GM12872 (cell line): ENCODE measurements around the gene MAFG.

Experiments
- TF ChIP-seq, protein P1 (sequence below): IDR thresholded peaks from 3 replicates; pipeline ENCODE4 v1.5.1; 2011; ENCODE audit warnings: low read depth, mild to moderate bottlenecking, low read length, moderate library complexity; ENCODE audit not compliant: insufficient read depth

Gene MAFG

DNA sequence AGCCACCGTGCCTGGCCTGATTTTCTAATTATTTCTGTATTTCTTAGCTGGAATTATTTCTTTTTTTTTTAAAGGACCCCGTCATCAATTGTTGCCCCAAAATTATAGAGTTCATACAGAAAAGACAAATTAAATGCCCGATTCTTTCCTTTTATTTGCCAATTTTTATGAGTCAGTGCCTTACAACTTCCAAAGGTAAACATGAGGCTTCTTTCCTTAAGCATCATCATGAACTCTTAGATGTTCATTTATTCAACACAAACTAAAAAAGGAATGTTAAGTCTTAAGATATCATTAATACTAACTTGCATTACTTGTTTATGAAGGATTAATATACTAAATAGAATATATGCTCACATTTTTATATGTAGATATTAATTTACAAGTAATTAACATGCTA, 49.2 kb downstream of the MAFG start:
- TF ChIP-seq, protein P1, sequence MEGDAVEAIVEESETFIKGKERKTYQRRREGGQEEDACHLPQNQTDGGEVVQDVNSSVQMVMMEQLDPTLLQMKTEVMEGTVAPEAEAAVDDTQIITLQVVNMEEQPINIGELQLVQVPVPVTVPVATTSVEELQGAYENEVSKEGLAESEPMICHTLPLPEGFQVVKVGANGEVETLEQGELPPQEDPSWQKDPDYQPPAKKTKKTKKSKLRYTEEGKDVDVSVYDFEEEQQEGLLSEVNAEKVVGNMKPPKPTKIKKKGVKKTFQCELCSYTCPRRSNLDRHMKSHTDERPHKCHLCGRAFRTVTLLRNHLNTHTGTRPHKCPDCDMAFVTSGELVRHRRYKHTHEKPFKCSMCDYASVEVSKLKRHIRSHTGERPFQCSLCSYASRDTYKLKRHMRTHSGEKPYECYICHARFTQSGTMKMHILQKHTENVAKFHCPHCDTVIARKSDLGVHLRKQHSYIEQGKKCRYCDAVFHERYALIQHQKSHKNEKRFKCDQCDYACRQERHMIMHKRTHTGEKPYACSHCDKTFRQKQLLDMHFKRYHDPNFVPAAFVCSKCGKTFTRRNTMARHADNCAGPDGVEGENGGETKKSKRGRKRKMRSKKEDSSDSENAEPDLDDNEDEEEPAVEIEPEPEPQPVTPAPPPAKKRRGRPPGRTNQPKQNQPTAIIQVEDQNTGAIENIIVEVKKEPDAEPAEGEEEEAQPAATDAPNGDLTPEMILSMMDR, result no peak

DNA sequence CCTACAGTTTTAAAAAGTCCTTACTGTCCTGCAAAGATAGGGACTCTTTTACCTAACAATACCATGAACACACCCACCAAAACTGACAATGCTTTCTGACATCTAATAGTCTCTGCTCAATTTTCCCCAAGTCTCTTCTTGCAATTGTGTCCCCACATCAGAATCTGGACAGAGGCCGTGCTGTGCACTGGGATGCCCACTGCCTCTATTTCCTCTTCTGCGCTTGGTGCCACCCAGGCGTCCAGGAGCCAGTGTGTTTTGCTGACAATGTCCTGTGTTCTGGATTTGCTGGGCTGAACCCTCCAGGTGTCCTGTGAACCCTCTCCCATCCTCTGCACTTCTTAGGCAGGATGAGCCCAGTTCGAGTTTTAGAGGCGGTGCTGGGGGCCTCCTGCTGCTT, 50.0 kb downstream of the MAFG start:
- TF ChIP-seq, protein P1, result no peak

DNA sequence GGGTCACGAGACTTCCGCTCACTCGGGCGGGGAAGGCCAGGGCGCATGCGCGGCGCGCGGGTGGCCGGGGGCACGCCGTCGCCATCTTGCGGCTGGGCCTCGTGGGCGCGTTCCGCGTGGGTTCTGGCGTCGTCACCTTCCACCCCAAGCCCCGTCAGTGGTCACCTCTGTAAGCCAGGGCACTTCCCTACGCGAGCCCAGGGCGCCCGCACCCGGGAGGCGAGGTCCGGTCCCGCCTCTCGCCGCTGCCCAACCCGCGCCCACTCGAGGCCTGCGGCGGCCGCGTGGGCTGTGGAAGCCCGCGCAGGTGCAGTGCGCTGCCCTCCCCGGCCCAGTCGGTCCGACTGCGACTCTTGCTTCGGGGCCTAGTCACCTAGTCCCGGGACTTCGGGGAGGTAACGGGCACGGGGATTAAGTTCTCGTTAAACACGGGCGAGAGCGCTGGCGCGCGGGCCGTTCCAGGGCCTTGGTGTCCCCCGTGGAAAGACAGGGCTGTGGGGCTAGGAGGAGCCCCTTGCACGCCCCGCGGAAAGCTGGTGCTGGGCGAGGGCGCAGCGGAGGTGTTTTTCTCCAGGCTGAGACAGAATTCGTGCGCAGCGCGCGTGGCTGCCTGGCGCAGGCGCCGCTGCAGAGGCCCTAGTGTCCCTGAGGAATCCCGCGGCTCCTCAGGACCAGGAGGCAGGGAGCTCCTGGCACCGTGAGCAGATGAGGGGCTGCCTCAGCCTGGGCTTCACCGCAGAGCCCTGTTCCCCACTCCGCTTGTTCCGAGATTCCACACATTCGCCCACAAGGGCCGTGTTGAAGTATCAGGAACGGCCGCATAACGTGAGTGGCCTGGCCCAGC, 55.9 kb downstream of the MAFG start:
- TF ChIP-seq, protein P1, result peak; percentile 40; the same call in 2 of the 3 replicates

DNA sequence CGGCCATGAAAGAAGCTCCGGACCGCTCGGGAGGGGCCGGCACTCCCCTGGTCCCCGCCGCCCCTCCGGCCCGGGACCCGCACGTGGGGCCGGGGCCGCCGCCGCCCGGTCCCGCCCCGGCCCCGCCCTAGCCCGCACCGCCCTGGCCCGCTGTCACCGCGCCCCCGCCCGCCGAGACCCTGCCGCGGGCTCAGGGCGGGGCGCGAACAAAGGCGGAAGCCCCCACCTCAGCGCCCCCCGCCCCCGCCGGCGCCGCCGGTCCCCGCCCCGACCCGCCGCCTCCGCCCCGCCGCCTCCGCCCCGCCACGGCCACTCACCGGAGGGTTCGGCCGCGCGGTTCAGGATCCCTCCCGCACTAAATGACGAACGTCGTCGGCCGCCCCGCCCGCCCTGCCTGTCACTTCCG, 56.6 kb downstream of the MAFG start, which contains the start of gene ARHGDIA:
TSS of gene ARHGDIA (minus strand) at position 357 of the 406 bp plus-strand sequence. CDS start 1,407 bp downstream, outside the sequence.
- TF ChIP-seq, protein P1, result no peak

DNA sequence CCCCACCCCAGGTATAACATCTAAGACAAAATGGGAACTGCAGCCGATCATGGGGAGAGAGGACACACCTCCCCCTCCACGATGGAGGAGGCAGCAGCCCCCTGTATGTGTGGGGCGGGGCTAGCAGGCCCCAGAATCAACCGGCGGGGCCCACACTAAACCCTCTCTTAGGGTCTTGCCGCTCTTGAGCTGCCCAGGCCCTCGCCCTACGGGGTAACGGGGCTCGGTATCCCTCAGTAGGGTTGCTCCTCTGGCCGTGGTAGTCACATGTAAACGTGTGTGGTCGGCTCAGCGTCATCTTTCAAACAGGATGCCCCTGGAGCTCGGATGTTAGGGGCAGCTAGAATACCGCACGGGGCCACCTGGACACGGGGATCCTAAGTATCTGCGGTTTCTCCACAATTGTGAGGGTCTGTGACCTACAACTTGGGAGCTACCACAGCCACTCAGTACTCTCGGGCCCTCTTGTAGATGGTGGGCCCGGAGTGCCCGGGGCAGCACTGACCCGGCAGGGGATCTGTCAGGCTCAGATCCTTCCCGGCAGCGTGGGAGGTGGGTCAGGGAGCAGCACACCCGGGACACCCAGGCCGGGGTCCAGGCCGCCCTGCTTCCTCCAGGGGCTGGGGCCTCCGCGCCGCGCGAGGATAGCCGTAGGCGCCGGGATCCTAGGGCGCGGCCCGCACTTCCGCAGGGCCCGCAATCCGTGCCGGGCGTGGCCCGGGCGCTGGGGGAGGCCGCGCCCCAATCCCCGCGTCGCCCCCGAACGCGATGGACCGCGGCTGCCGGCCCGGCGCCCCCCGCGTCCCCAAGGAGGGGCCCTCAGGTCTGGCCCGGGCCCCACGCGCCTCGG, 57.2 kb downstream of the MAFG start:
- TF ChIP-seq, protein P1, result no peak

DNA sequence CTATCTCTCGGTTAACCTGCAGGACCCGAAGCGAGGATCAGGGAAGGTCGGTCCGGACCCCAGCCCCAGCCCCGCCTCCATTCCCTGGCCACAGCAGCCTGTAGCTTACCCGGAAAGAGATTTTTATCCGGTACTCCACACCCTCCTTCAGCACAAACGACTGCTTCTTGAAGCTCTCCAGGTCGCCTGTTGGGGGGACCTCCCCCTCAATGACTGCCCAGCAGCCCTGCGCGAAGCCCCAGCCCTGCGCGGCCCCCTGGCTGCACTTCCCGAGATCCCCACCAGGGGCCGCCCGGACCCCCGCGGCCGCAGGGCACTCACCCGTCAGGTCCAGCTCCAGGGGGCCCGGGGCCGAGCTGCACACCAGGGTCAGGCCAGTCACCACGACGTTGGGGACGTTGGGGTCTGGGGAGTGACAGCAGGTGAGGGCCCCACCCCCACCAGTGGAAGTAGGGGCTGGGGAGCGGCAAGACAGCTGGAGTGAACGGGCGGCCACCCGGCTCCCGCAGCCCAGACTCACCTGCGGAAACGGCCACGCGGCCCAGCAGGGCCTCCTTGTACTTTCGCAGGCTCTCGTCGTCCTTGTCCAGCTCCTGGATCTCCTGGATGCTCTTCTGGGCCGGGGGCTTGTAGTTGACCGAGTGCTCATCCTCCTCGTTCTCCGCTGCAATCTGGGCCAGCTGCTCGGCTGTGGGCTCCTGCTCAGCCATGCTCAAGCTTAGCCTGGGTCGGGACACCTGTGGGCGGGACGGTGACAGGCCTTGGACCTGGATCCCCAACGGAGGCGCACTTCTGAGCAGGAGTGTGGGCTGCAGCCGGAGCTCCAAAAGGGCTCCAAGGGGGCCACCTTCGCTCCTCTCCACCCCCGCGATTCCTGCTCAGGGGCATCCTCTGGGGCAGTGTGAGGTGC, 58.1 kb downstream of the MAFG start:
- TF ChIP-seq, protein P1, result peak; percentile 87
